SH-SY5Y (cell line): ENCODE data around the gene OVOL3.

Experiments
- GATA2 ChIP-seq: IDR thresholded peaks from 2 replicates; pipeline ENCODE4 v1.6.1; 2011; ENCODE audit warnings: mild to moderate bottlenecking, low read depth, low read length
- GATA3 ChIP-seq: IDR thresholded peaks from 2 replicates; pipeline ENCODE4 v1.6.1; 2011; ENCODE audit warnings: low read depth, mild to moderate bottlenecking, low read length, moderate library complexity

OVOL3 gene

DNA sequence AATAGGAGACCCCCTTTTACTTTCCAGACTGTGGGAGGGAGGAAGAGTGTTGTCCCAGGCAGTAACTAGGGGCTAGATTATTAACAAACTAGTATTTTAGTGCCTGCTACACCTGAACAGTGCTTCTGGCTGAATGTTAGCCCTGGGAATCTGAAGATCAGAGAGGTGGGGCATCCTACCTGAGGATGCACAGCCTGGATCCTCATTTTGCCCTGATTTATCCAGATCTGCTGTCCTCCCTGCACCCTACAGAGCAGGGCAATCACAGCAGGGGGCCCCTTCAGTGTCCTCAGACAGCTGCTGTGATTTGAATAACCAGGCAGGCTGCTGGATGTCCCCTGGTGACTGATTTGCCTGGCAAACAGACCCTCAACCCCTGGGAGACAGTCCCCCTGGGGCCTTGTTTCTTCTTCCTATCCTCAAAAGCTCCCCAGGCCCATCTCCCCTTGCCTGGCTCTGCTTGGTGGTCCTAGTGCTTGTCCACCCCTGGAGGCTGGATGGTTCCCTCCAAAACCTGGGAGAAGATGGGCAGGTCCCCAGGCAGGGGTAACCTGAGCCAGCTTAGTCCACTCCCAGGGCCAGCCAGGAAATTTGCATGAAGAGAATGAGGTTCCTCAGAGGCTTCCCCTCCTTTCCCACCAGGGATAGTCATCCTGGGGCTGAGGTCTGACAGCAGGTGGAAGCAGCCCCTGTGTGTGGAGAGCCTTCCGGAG is at the start of gene OVOL3:
Gene OVOL3 (plus strand): TSS at position 657 of the 713 bp plus-strand sequence. CDS start 60 bp downstream, outside the sequence.
- TF ChIP-seq GATA2: no peak
- no peak for TF ChIP-seq GATA3

GRCh38 chr19:36061367-36061766 is 49.6 kb upstream of the OVOL3 start:
- TF ChIP-seq GATA2: no peak
- no peak for TF ChIP-seq GATA3

GRCh38 chr19:36064826-36065225 is 46.1 kb upstream of the OVOL3 start:
- TF ChIP-seq GATA3: no peak
- TF ChIP-seq GATA2: no peak

DNA sequence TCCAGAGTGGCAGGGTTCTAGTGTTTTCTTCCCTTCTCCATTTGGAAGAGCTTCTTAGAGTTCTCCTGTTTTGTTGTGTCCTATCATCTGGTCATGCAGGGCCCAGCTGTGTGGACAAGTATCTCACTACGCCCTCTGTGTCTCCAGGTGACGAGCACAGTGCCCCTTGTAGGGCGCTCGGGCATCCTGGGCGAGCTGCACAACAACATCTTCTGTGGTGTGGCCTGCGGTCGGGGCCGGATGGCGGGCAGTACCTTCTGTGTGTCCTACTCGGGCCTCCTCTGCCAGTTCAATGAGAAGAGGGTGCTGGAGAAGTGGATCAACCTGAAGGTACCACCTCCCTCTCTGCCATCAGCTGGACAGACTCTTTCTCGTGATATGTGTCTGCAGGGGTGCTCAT is 43.3 kb upstream of the OVOL3 start:
- no peak for TF ChIP-seq GATA2
- TF ChIP-seq GATA3: no peak

DNA sequence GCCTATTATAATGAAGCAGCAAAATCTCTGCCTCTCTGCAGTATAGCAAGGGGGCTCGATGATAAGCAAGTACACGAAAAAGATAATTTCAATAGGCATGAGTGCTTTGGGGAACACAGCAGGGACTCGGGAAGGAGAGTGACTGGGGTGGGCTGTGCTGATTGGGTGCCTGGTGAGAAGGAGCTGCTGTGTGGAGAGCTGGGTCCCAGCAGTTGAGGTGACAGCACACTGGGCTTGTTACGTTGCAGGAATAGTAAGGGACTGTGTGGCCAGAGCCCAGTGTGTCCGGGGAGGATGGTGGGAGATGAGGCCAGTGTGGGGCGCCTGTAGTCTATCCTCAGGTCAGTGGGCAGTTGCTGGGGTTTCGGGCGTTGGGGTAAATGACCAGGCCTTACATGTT is 38.9 kb upstream of the OVOL3 start:
- no peak for TF ChIP-seq GATA2
- TF ChIP-seq GATA3: no peak

DNA sequence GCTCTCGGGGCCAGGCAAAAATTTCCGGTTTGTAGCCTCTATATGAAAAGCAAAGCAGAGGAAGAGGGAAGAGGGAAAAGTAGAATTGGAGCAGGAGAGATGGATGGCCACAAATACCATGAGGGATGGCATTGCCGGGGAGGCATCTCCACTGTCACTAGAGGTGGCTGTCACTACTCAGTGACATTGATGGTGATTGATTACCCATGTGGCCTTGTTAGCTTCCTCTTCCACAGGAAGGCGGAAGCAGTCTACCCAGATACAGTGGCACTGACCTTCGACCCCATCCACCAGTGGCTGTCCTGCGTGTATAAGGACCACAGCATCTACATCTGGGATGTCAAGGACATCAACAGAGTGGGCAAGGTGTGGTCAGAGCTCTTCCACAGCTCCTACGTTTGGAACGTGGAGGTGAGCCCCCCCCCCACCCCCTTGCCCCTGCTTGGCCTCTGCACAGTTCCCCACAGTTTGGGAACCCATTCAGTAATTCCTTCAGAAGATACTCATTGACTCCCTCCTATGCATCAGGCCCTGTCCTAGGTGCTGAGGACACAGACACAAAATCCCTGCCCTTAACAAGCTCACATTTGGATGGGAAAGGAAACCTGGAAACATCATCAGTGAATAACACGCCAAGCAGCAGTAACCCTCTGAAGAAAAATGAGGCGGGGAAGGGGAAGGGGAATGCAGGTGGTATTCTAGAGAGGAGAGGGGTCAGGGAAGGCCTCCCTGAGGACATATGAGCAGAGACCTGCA is 37.6 kb upstream of the OVOL3 start:
- TF ChIP-seq GATA2 (no peak), GATA3 (no peak)

DNA sequence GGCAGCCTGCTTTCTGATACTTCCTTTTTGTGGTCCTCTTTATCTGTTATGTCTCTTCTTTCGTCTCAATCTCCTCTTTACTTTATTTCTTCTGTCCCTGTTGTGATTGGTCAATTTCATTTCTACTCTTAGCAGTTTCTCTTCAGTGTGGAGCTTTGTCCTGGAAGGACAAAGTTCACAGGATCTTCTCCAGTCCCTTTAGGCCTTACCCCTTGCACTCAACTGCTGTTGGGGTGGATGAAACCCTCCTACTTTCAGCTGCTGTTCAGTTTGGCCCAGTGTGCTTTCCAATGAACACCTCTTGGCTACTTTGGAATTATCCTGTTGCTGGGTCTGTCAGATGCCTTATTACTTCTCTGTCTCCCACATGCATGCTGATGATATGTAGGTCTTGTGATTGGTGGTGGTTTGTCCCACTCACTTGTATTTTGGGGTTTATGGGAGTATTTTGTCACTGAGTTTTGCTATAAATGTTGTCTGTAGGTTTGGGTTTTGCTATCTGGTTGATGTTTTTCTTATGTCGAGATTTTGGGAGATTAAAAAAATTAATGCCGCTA is 31.5 kb upstream of the OVOL3 start:
- TF ChIP-seq GATA2 (no peak), GATA3 (no peak)

GRCh38 chr19:36081385-36081784 is 29.6 kb upstream of the OVOL3 start:
- TF ChIP-seq GATA2 (no peak), GATA3 (no peak)

GRCh38 chr19:36081894-36082293 is 29.0 kb upstream of the OVOL3 start:
- TF ChIP-seq GATA2: no peak

- TF ChIP-seq GATA2 (no peak), GATA3 (no peak)
Measured at GRCh38 chr19:36082916-36083315, 28.0 kb upstream of the OVOL3 start.

DNA sequence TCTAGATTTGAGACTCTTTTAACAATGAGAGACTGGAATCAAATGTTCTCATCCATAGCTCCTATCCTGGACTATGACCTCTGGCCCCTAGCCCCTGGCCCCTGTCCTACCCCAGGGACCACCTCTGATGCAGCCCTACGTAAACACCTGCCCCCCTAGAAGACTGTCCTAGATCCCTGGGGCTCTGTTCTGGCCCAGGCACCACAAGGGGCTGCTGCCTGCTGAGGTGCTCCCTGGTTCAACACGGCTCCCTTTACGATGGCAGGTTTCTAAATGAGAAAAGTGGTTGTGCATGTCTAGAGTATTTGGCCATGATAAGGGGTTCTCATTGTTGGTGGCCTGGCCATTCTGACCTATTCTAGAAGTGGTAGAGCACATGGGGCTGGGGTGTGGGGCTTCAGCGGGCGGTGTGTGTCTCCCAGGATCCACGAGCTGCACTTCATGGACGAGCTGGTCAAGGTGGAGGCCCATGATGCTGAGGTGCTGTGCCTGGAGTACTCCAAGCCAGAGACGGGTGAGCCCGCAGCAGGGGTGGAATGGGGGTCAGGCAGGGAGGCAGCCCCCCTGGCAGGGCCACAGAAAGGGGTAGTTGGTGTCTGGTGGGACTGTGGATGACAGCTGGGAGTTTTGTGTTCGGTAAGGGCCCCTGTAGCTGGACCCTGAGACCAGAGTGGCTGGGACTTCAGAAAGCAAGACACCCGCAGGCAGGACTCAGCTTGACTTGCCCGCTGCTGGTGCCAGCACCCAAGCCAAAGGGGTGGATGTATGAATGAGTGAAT is 26.5 kb upstream of the OVOL3 start:
- TF ChIP-seq GATA2 (no peak), GATA3 (no peak)

GRCh38 chr19:36086326-36086725 is 24.6 kb upstream of the OVOL3 start:
- TF ChIP-seq GATA3 (no peak), GATA2 (no peak)

- TF ChIP-seq GATA2 (no peak), GATA3 (no peak)
Measured at GRCh38 chr19:36089847-36090246, 21.1 kb upstream of the OVOL3 start.
